ENCODE data around the gene TCEA2. TPM values are rescaled to one million over a fixed set of nuclear protein-coding genes. Genes with fewer than 3 reads are reported as not detected.

The TCEA2 gene
- total and polyA plus RNA-seq, 2 of the 13 experiments (the other 11 are each of a cell fraction or from before 2014, with no cell fraction given) = 28.1 to 33.7 TPM

DNA sequence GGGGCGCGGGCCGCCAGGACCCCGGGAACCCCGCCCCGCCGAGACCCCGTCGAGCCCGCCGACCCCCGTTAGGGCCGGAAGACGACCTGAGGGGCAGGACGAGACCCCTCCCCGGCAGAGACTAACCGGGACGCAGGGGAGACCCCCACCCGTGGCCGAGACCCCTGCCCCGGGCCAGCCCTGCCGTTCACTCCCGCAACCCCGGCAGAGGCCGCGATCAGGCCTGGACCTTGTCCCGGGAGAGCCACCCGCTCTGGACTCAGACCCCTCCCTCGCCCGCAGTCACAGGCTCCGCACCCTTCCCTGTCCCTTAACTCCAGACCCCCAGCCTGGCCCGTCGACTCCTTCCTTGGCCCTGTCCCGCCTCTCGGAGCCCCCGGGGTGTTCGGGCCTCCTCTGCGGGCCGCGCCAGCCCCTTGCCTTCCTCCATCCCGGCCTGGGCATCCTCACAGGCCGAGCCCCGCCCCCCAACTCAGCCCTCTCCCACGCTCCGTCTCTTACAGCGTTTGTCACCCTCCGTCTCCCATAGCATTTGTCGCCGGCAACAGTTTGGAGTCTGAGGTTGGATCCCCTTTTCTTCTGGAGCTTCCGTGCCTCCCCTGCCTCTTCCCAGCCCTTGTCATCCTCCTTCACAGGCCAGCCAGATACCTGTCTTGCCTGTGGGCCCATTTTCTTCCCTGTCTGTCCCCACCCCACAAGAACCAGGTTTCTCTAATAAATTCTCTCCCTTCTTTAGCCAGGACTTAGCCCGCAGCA is 569 bp downstream of the TCEA2 start (continued):
- TF ChIP-seq, protein P1, sequence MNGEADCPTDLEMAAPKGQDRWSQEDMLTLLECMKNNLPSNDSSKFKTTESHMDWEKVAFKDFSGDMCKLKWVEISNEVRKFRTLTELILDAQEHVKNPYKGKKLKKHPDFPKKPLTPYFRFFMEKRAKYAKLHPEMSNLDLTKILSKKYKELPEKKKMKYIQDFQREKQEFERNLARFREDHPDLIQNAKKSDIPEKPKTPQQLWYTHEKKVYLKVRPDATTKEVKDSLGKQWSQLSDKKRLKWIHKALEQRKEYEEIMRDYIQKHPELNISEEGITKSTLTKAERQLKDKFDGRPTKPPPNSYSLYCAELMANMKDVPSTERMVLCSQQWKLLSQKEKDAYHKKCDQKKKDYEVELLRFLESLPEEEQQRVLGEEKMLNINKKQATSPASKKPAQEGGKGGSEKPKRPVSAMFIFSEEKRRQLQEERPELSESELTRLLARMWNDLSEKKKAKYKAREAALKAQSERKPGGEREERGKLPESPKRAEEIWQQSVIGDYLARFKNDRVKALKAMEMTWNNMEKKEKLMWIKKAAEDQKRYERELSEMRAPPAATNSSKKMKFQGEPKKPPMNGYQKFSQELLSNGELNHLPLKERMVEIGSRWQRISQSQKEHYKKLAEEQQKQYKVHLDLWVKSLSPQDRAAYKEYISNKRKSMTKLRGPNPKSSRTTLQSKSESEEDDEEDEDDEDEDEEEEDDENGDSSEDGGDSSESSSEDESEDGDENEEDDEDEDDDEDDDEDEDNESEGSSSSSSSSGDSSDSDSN (CRISPR knock-in tag; IDR thresholded peaks at IDR 0.05) = peak; percentile 68
- TF ChIP-seq PBX2 (CRISPR knock-in tag; IDR thresholded peaks at IDR 0.05) (0 out of 2 replicates have a peak, but pooled peaks have one; percentile 23), ZKSCAN5 (CRISPR knock-in tag; IDR thresholded peaks at IDR 0.05) (no peak), ZMYM4 (CRISPR knock-in tag; IDR thresholded peaks at IDR 0.05) (peak; percentile 42; the same call in 1 of the 2 replicates), ZNF274 (CRISPR knock-in tag; IDR thresholded peaks at IDR 0.05) (no peak), GABPA (IDR thresholded peaks at IDR 0.05; ENCODE audit: low read depth, low read length) (no peak), GABPA (CRISPR knock-in tag; IDR thresholded peaks at IDR 0.05; ENCODE audit: low read depth) (0 out of 2 replicates have a peak, but pooled peaks have one; percentile 16), ATF1 (CRISPR knock-in tag; IDR thresholded peaks at IDR 0.05) (no peak), ZNF557 (CRISPR knock-in tag; IDR thresholded peaks at IDR 0.05) (peak; percentile 82; the same call in 1 of the 2 replicates), TARDBP (CRISPR knock-in tag; IDR thresholded peaks at IDR 0.05) (peak; percentile 62; the same call in 1 of the 2 replicates), ZNF83 (CRISPR knock-in tag; IDR thresholded peaks at IDR 0.05; ENCODE audit: borderline replicate concordance) (peak; percentile 22; the same call in 1 of the 2 replicates), ZNF362 (CRISPR knock-in tag; IDR thresholded peaks at IDR 0.05; ENCODE audit: borderline replicate concordance) (no peak; the same call in 1 of the 2 replicates), SNAPC5 (CRISPR knock-in tag; IDR thresholded peaks at IDR 0.05; ENCODE audit: borderline replicate concordance) (peak; percentile 59; the same call in 1 of the 2 replicates), ZNF607 (CRISPR knock-in tag; IDR thresholded peaks at IDR 0.05; ENCODE audit: borderline replicate concordance) (0 out of 2 replicates have a peak, but pooled peaks have one; percentile 66), GZF1 (CRISPR knock-in tag; IDR thresholded peaks at IDR 0.05) (0 out of 2 replicates have a peak, but pooled peaks have one; percentile 13), HNF4A (CRISPR knock-in tag; IDR thresholded peaks at IDR 0.05) (peak; percentile 71)
- TF ChIP-seq, protein P2, sequence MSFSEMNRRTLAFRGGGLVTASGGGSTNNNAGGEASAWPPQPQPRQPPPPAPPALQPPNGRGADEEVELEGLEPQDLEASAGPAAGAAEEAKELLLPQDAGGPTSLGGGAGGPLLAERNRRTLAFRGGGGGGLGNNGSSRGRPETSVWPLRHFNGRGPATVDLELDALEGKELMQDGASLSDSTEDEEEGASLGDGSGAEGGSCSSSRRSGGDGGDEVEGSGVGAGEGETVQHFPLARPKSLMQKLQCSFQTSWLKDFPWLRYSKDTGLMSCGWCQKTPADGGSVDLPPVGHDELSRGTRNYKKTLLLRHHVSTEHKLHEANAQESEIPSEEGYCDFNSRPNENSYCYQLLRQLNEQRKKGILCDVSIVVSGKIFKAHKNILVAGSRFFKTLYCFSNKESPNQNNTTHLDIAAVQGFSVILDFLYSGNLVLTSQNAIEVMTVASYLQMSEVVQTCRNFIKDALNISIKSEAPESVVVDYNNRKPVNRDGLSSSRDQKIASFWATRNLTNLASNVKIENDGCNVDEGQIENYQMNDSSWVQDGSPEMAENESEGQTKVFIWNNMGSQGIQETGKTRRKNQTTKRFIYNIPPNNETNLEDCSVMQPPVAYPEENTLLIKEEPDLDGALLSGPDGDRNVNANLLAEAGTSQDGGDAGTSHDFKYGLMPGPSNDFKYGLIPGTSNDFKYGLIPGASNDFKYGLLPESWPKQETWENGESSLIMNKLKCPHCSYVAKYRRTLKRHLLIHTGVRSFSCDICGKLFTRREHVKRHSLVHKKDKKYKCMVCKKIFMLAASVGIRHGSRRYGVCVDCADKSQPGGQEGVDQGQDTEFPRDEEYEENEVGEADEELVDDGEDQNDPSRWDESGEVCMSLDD (CRISPR knock-in tag; IDR thresholded peaks at IDR 0.05; ENCODE audit: borderline replicate concordance) = 0 out of 2 replicates have a peak, but pooled peaks have one; percentile 8
- TF ChIP-seq, protein P3, sequence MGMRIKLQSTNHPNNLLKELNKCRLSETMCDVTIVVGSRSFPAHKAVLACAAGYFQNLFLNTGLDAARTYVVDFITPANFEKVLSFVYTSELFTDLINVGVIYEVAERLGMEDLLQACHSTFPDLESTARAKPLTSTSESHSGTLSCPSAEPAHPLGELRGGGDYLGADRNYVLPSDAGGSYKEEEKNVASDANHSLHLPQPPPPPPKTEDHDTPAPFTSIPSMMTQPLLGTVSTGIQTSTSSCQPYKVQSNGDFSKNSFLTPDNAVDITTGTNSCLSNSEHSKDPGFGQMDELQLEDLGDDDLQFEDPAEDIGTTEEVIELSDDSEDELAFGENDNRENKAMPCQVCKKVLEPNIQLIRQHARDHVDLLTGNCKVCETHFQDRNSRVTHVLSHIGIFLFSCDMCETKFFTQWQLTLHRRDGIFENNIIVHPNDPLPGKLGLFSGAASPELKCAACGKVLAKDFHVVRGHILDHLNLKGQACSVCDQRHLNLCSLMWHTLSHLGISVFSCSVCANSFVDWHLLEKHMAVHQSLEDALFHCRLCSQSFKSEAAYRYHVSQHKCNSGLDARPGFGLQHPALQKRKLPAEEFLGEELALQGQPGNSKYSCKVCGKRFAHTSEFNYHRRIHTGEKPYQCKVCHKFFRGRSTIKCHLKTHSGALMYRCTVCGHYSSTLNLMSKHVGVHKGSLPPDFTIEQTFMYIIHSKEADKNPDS (CRISPR knock-in tag; IDR thresholded peaks at IDR 0.05) = peak; percentile 82; the same call in 1 of the 2 replicates
